Stimulated activated naive CD8-positive, alpha-beta T cell treated with anti-CD3 and anti-CD28 coated beads, Interleukin-15, Interleukin-2, amounts not matched to agents 100 ng/mL and 50 ng/mL, for 24 hours (primary cell): ENCODE measurements around the gene TTC28.

Experiments used
- H3K27ac Mint-ChIP-seq: one replicate; pipeline ENCODE4 v1.8.0; 2021; ENCODE audit warnings: mild to moderate bottlenecking, mixed read lengths
- H3K27me3 Mint-ChIP-seq: one replicate; pipeline ENCODE4 v1.8.0; 2021; ENCODE audit warnings: mixed read lengths
- H3K36me3 Mint-ChIP-seq: one replicate; pipeline ENCODE4 v1.8.0; 2021; ENCODE audit warnings: low read depth, mixed read lengths
- H3K4me1 Mint-ChIP-seq: one replicate; pipeline ENCODE4 v1.8.0; 2021; ENCODE audit warnings: low read depth, mixed read lengths
- H3K4me3 Mint-ChIP-seq: one replicate; pipeline ENCODE4 v1.8.0; 2021; ENCODE audit warnings: mild to moderate bottlenecking, mixed read lengths
- H3K9me3 Mint-ChIP-seq: one replicate; pipeline ENCODE4 v1.8.0; 2021; ENCODE audit warnings: mixed read lengths

The TTC28 gene

GRCh38 chr22:27937453-27937852 lies 742.2 kb downstream of the TTC28 start:
- no peaks in the 10 kb centered on the region for H3K36me3 Mint-ChIP-seq
- H3K27me3 Mint-ChIP-seq = no peaks in the 10 kb centered on the region
- no peaks in the 10 kb centered on the region for H3K4me1 Mint-ChIP-seq
- no peak overlapping the region for H3K4me3 Mint-ChIP-seq
- no peak overlapping the region for H3K27ac Mint-ChIP-seq
- H3K9me3 Mint-ChIP-seq = no peaks in the 10 kb centered on the region

GRCh38 chr22:27935897-27936296 lies 743.7 kb downstream of the TTC28 start:
- Mint-ChIP-seq H3K27ac (no peak overlapping the region), H3K4me3 (no peak overlapping the region), H3K36me3 (no peaks in the 10 kb centered on the region), H3K9me3 (no peaks in the 10 kb centered on the region), H3K4me1 (no peaks in the 10 kb centered on the region), H3K27me3 (no peaks in the 10 kb centered on the region)

DNA sequence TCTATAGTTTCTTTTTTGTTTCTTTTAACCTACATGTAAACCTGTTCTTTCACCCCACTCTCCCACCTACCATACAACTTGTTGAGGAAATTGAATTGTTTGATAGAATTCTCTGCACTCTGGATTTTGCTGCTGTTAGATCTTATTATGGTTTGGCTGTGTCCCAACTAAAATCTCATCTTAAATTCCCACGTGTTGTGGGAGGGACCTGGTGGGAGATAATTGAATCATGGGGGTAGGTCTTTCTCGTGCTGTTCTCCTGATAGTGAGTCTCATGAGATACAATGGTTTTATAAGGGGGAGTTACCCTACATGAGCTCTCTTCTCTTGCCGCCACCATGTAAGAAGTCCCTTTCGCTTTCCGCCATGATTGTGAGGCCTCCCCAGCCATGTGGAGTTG lies 745.6 kb downstream of the TTC28 start:
- Mint-ChIP-seq H3K27ac (no peak overlapping the region), H3K4me3 (no peak overlapping the region), H3K36me3 (no peaks in the 10 kb centered on the region), H3K27me3 (no peaks in the 10 kb centered on the region), H3K9me3 (no peaks in the 10 kb centered on the region), H3K4me1 (no peaks in the 10 kb centered on the region)

DNA sequence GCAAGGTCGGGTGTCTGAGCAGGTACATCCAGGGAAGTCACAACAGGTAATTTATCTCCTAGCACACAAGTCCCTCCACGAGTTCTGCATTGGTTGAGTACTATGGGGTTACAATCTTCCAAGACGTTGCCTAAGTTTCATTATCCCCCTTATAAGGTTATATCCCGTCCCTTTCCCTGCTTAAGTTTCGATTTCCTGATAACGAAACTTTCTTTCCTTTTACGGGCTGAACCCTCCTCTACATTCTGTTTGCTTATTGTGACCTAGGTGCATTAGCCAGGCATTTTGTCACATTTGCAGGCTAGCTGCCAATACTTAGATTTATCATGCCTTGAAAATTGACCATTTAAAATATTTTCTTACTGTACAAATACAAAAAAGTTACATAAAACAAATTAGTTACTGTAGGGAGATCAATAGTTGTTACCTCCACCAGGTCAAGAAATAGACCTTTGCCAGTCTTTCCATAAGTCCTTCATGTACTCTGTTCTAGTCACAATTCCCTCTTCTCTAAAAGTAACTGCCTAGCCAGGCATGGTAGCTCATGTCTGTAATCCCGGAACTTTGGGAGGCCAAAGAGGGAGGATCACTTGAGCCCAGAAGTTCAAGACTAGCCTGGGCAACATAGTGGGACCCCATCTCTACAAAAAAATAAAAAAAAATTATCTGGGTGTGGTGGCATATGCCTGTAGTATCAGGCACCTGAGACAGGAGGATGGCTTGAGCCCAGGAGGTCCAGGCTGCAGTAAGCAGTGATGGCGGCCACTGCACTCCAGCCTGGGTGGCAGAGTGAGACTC lies 746.3 kb downstream of the TTC28 start:
- Mint-ChIP-seq H3K27ac (no peak overlapping the region), H3K36me3 (no peaks in the 10 kb centered on the region), H3K4me3 (no peak overlapping the region), H3K27me3 (no peaks in the 10 kb centered on the region), H3K4me1 (no peaks in the 10 kb centered on the region), H3K9me3 (no peaks in the 10 kb centered on the region)

- no peak overlapping the region for H3K4me3 Mint-ChIP-seq
- peaks cover 6% of the 10 kb centered on the region for H3K4me1 Mint-ChIP-seq
- no peak overlapping the region for H3K27ac Mint-ChIP-seq
- no peaks in the 10 kb centered on the region for H3K36me3 Mint-ChIP-seq
- no peaks in the 10 kb centered on the region for H3K27me3 Mint-ChIP-seq
- H3K9me3 Mint-ChIP-seq = no peaks in the 10 kb centered on the region
Measured at GRCh38 chr22:27930331-27931060, 749.1 kb downstream of the TTC28 start.
